ENCODE results near the gene NTRK3. TPM values are rescaled to one million over a fixed set of nuclear protein-coding genes. Genes with fewer than 3 reads are reported as not detected.

Gene NTRK3
- total and polyA plus RNA-seq, 4 donors: 0.21 to 2.9 (median 0.32) TPM

DNA sequence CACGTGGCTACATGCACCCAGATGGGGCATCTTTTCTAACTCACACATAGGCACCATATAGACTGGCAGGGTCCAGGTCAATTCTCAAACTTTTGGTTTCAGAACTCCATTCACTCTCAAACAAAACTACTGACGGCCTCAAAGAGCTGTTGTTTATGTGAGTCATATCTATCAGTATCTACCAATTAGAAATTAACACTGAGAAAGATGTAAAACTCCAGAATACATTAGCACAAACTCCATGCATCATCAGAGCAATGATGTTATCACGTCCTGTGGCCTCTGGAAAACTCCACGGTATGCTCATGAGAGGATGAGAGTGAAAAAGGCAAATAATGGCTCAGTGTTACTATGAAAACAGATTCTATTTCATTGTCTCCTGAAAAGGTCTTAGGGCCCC, 116.1 kb downstream of the NTRK3 start:
- TF ChIP-seq SP1 (IDR thresholded peaks at IDR 0.05) (no peak), EGR1 (IDR thresholded peaks at IDR 0.05; ENCODE audit: low read depth in 2 of 2) (no peak), NR2F2 (IDR thresholded peaks at IDR 0.05) (no peak), RAD21 (IDR thresholded peaks at IDR 0.05) (no peak), RXRA (IDR thresholded peaks at IDR 0.05) (no peak), REST (IDR thresholded peaks at IDR 0.05) (no peak), TAF1 (conservative IDR thresholded peaks at IDR 0.05) (no peak), JUND (IDR thresholded peaks at IDR 0.05) (no peak), ATF3 (IDR thresholded peaks at IDR 0.05) (no peak), FOXA2 (IDR thresholded peaks at IDR 0.05) (no peak), ZBTB33 (IDR thresholded peaks at IDR 0.05) (no peak), FOXA1 (IDR thresholded peaks at IDR 0.05) (no peak)
- TF ChIP-seq, protein P1, sequence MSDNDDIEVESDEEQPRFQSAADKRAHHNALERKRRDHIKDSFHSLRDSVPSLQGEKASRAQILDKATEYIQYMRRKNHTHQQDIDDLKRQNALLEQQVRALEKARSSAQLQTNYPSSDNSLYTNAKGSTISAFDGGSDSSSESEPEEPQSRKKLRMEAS (IDR thresholded peaks at IDR 0.05): no peak
- no peak overlapping the region for H3K4me3 ChIP-seq (ENCODE audit: low read depth in 1 of 3, low read length in 3 of 3)
- peaks cover 0 to 4% (median 0%) of the 10 kb centered on the region in 4 donors for H3K9me3 ChIP-seq (ENCODE audit: control insufficient read depth in 4 of 4, low read length in 3 of 4)
- no peak for DNase-seq (ENCODE audit: low spot score)
- no peak overlapping the region for H3K27ac ChIP-seq (ENCODE audit: low read depth in 1 of 2, low read length in 2 of 2)
- WGBS: 55% methylated on average over 4 of the region's 4 CpGs
- no peaks in the 10 kb centered on the region for H3K36me3 ChIP-seq (ENCODE audit: control insufficient read depth in 4 of 4, insufficient read depth in 3 of 4, low read depth in 1 of 4, low read length in 3 of 4)
- H3K27me3 ChIP-seq (ENCODE audit: control insufficient read depth in 4 of 4, insufficient read depth in 4 of 4, low read length in 3 of 4): peaks cover 0 to 4% (median 0%) of the 10 kb centered on the region in 4 donors
- H3K4me1 ChIP-seq (ENCODE audit: control insufficient read depth in 4 of 4, insufficient read depth in 4 of 4, low read length in 3 of 4): no peaks in the 10 kb centered on the region
- no peak overlapping the region for H3K9ac ChIP-seq (ENCODE audit: low read depth in 1 of 2, low read length in 2 of 2)

DNA sequence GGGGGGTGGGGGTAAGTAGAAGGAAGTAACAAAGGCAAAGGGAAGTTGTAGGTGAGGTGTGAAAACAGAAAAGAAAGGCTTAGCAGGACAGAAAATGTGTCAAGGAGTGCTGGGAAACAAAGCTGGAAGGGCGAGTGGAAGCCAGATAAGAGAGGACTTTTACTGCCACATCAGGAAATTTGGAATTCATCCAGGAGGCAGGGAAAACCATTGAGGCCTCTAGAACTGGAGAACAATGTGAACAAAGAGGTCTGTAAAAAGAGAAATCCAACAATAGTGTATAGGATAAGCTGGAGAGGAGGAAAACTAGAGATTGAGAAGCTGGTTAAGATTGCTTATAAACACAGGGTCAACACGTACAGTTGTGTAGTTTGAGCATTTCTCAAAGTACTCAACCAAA, 116.6 kb downstream of the NTRK3 start:
- Histone ChIP-seq H3K9ac (ENCODE audit: low read depth in 1 of 2, low read length in 2 of 2) (no peak overlapping the region), H3K27ac (ENCODE audit: low read depth in 1 of 2, low read length in 2 of 2) (no peak overlapping the region), H3K27me3 (ENCODE audit: control insufficient read depth in 4 of 4, insufficient read depth in 4 of 4, low read length in 3 of 4) (peaks cover 0 to 4% (median 0%) of the 10 kb centered on the region in 4 donors), H3K36me3 (ENCODE audit: control insufficient read depth in 4 of 4, insufficient read depth in 3 of 4, low read depth in 1 of 4, low read length in 3 of 4) (no peaks in the 10 kb centered on the region), H3K4me3 (ENCODE audit: low read depth in 1 of 3, low read length in 3 of 3) (no peak overlapping the region), H3K9me3 (ENCODE audit: control insufficient read depth in 4 of 4, low read length in 3 of 4) (peaks cover 0 to 4% (median 0%) of the 10 kb centered on the region in 4 donors), H3K4me1 (ENCODE audit: control insufficient read depth in 4 of 4, insufficient read depth in 4 of 4, low read length in 3 of 4) (no peaks in the 10 kb centered on the region)
- no peak for DNase-seq (ENCODE audit: low spot score)
- TF ChIP-seq RAD21 (IDR thresholded peaks at IDR 0.05) (no peak), FOXA2 (IDR thresholded peaks at IDR 0.05) (no peak), RXRA (IDR thresholded peaks at IDR 0.05) (no peak), YY1 (IDR thresholded peaks at IDR 0.05) (no peak), TAF1 (conservative IDR thresholded peaks at IDR 0.05) (no peak), SP1 (IDR thresholded peaks at IDR 0.05) (no peak), HNF4A (conservative IDR thresholded peaks at IDR 0.05) (no peak)
- WGBS: 65% methylated on average over 2 of the region's 2 CpGs
